Measurements from ENCODE around the gene PLEKHG7.

- TF ChIP-seq POU6F1 (CRISPR knock-in tag; IDR thresholded peaks at IDR 0.05; ENCODE audit: borderline replicate concordance, low read depth) (no peak), SNAI2 (CRISPR knock-in tag; IDR thresholded peaks at IDR 0.05) (no peak), OSR1 (CRISPR knock-in tag; IDR thresholded peaks at IDR 0.05) (no peak), CREB5 (CRISPR knock-in tag; IDR thresholded peaks at IDR 0.05; ENCODE audit: low read depth) (no peak), CSDC2 (CRISPR knock-in tag; IDR thresholded peaks at IDR 0.05) (no peak), GLIS3 (CRISPR knock-in tag; IDR thresholded peaks at IDR 0.05) (no peak), PATZ1 (CRISPR knock-in tag; IDR thresholded peaks at IDR 0.05; ENCODE audit: borderline replicate concordance) (no peak), ARNTL (CRISPR knock-in tag; IDR thresholded peaks at IDR 0.05; ENCODE audit: borderline replicate concordance, low read depth) (no peak), RARB (CRISPR knock-in tag; IDR thresholded peaks at IDR 0.05) (no peak)
Measured at GRCh38 chr12:92739113-92739512, 36.3 kb downstream of the PLEKHG7 start.
